Measurements from ENCODE around the gene DBH. TPM values are rescaled to one million over a fixed set of nuclear protein-coding genes. Genes with fewer than 3 reads are reported as not detected.

Gene DBH
- total RNA-seq, 1 experiment from 2014 or later = not detected

GRCh38 chr9:133672503-133673257, 36.5 kb downstream of the DBH start (continued):
- TF ChIP-seq POLR2AphosphoS5 (IDR thresholded peaks at IDR 0.05; ENCODE audit: low read depth, low read length) (no peak), ZNF274 (IDR thresholded peaks at IDR 0.05; ENCODE audit: low read depth, low read length) (no peak), REST (IDR thresholded peaks at IDR 0.05; ENCODE audit: low read depth) (no peak), ATF3 (IDR thresholded peaks at IDR 0.05) (no peak)

GRCh38 chr9:133673258-133673655, 37.1 kb downstream of the DBH start:
- H3K9me3 ChIP-seq (ENCODE audit: control insufficient read depth in 1 of 2, insufficient read depth in 1 of 2, low read depth in 1 of 2, low read length in 2 of 2) = no peaks in the 10 kb centered on the region
- no peak overlapping the region for H3K27ac ChIP-seq (ENCODE audit: low read depth, low read length)
- no peaks in the 10 kb centered on the region for H3K79me2 ChIP-seq (ENCODE audit: insufficient read depth, low read length)
- no peak for ATAC-seq
- no peaks in the 10 kb centered on the region for H3K27me3 ChIP-seq (ENCODE audit: insufficient read depth, low read length)
- CTCF ChIA-PET = no interaction called here
- no peak for TF ChIP-seq JUND (IDR thresholded peaks at IDR 0.05)
- TF ChIP-seq RAD21 (IDR thresholded peaks at IDR 0.05; ENCODE audit: low read depth) = no peak
- TF ChIP-seq FOSL1 (IDR thresholded peaks at IDR 0.05; ENCODE audit: low read depth) = no peak
- TF ChIP-seq YY1 (IDR thresholded peaks at IDR 0.05; ENCODE audit: extremely low read depth, insufficient replicate concordance, low read depth, low read length) = no peak
- no peak for TF ChIP-seq ZNF274 (IDR thresholded peaks at IDR 0.05; ENCODE audit: low read depth, low read length)
- TF ChIP-seq CEBPB (IDR thresholded peaks at IDR 0.05; ENCODE audit: low read depth) = no peak
- TF ChIP-seq ELF1 (IDR thresholded peaks at IDR 0.05; ENCODE audit: borderline replicate concordance, low read depth) = no peak
- no peak for TF ChIP-seq SIN3A (IDR thresholded peaks at IDR 0.05; ENCODE audit: low read depth)
- TF ChIP-seq CBX3 (IDR thresholded peaks at IDR 0.05; ENCODE audit: low read depth) = no peak
- no peak for TF ChIP-seq EZH2phosphoT487 (IDR thresholded peaks at IDR 0.05; ENCODE audit: borderline replicate concordance)
- no peak for TF ChIP-seq REST (IDR thresholded peaks at IDR 0.05; ENCODE audit: low read depth)
- TF ChIP-seq MAX (IDR thresholded peaks at IDR 0.05) = no peak
- TF ChIP-seq SRF (IDR thresholded peaks at IDR 0.05; ENCODE audit: low read depth) = no peak
- no peak for TF ChIP-seq TCF7L2 (IDR thresholded peaks at IDR 0.05; ENCODE audit: borderline replicate concordance, extremely low read depth, insufficient read depth, insufficient read length)
- H3K36me3 ChIP-seq (ENCODE audit: control insufficient read depth in 1 of 2, insufficient read depth in 2 of 2, low read length in 2 of 2) = no peaks in the 10 kb centered on the region
- H3K4me2 ChIP-seq (ENCODE audit: low read length) = no peak overlapping the region
- H3K9me2 ChIP-seq (ENCODE audit: insufficient read depth) = no peaks in the 10 kb centered on the region
- no TSS peak for BruUV-seq (replicated peaks)
- RAD21 ChIA-PET (ENCODE audit: low non-redundant PET in 1 of 2, low total read pairs in 2 of 2, uncharacterized antibody in 2 of 2, unreplicated experiment in 2 of 2) = no interaction called here
- intact Hi-C loops (cut with micrococcal nuclease) = no loop called here
- H3K4me3 ChIP-seq (replicated peaks in 1 of 2; ENCODE audit: low read depth in 1 of 2, low read length in 2 of 2) = no peak overlapping the region
- no peak overlapping the region for H3K9ac ChIP-seq (ENCODE audit: low read length)
- DNase-seq (ENCODE audit: low read depth, low spot score) = no peak
- no peaks in the 10 kb centered on the region for H3K4me1 ChIP-seq (ENCODE audit: control insufficient read depth in 1 of 2, insufficient read depth in 2 of 2, low read length in 2 of 2)
- no peaks in the 10 kb centered on the region for H4K20me1 ChIP-seq (ENCODE audit: insufficient read depth)
- POLR2A ChIA-PET = no interaction called here
- H2AFZ ChIP-seq (ENCODE audit: low read depth, low read length, poor library complexity, severe bottlenecking) = no peak overlapping the region
